ENCODE data around the gene ANTXRL. TPM values are rescaled to one million over a fixed set of nuclear protein-coding genes. Genes with fewer than 3 reads are reported as not detected.
"Not testable (repeated sequence)": the region's sequence is repeated elsewhere in the genome, so short reads cannot be mapped to it uniquely, and the experiment has no call there.

ANTXRL gene
- total RNA-seq, 4 donors from 2014 or later = not detected

GRCh38 chr10:46254007-46254383, 32.8 kb upstream of the ANTXRL start:
- no peaks in the 10 kb centered on the region for H3K27me3 ChIP-seq
- intact Hi-C loops (cut with DNase I; ENCODE audit: low total_unique reads) (no loop called here), in situ Hi-C loops (cut with MboI; ENCODE audit: low pct_ligation_motif_present in 1 of 4, low pct_unique_long_range_greater_than_20kb in 1 of 4, low sequenced_read_pairs in 3 of 4) (no loop called here)
- no peak overlapping the region for H3K27ac ChIP-seq
- DNase-seq = no peak
- H3K4me1 ChIP-seq = no peaks in the 10 kb centered on the region
- no peak for TF ChIP-seq POLR2AphosphoS5 (IDR thresholded peaks at IDR 0.05)
- TF ChIP-seq POLR2A (IDR thresholded peaks at IDR 0.05) = no peak
- TF ChIP-seq CTCF (IDR thresholded peaks at IDR 0.05) = no peak
- TF ChIP-seq EP300 (IDR thresholded peaks at IDR 0.05; ENCODE audit: low read depth) = no peak
- H3K36me3 ChIP-seq = no peaks in the 10 kb centered on the region
- H3K4me3 ChIP-seq = no peak overlapping the region
- 80% methylated on average over 6 of the region's 6 CpGs; no CpG with 5 or more reads in 1 of the 2 donors for WGBS, 2 donors (ENCODE audit: low coverage in 1 of 2)
- no peaks in the 10 kb centered on the region for H3K9me3 ChIP-seq

- intact Hi-C loops (cut with DNase I; ENCODE audit: low total_unique reads) = no loop called here
- Histone ChIP-seq H3K36me3 (no peaks in the 10 kb centered on the region), H3K27ac (no peak overlapping the region), H3K4me3 (no peak overlapping the region), H3K4me1 (no peaks in the 10 kb centered on the region), H3K9me3 (no peaks in the 10 kb centered on the region), H3K27me3 (no peaks in the 10 kb centered on the region)
- in situ Hi-C loops (cut with MboI; ENCODE audit: low pct_ligation_motif_present in 1 of 4, low pct_unique_long_range_greater_than_20kb in 1 of 4, low sequenced_read_pairs in 3 of 4) = no loop called here
- 60 to 89% methylated on average over 1 to 4 of the region's 4 CpGs for WGBS, 2 donors (ENCODE audit: low coverage in 1 of 2)
- no peak for TF ChIP-seq POLR2A (IDR thresholded peaks at IDR 0.05)
- TF ChIP-seq EP300 (IDR thresholded peaks at IDR 0.05; ENCODE audit: low read depth) = no peak
- TF ChIP-seq POLR2AphosphoS5 (IDR thresholded peaks at IDR 0.05) = no peak
- no peak for TF ChIP-seq CTCF (IDR thresholded peaks at IDR 0.05)
- no peak for DNase-seq
Measured at GRCh38 chr10:46254467-46254866, 32.3 kb upstream of the ANTXRL start.

GRCh38 chr10:46255210-46255609, 31.6 kb upstream of the ANTXRL start:
- H3K4me3 ChIP-seq; H3K9me3 ChIP-seq; H3K27me3 ChIP-seq; DNase-seq; in situ Hi-C loops (cut with MboI; ENCODE audit: low pct_ligation_motif_present in 1 of 4, low pct_unique_long_range_greater_than_20kb in 1 of 4, low sequenced_read_pairs in 3 of 4); H3K36me3 ChIP-seq; H3K27ac ChIP-seq; H3K4me1 ChIP-seq; intact Hi-C loops (cut with DNase I; ENCODE audit: low total_unique reads): not testable (repeated sequence)
- 75 to 80% methylated on average over 3 of the region's 3 CpGs for WGBS, 2 donors (ENCODE audit: low coverage in 1 of 2)

DNA sequence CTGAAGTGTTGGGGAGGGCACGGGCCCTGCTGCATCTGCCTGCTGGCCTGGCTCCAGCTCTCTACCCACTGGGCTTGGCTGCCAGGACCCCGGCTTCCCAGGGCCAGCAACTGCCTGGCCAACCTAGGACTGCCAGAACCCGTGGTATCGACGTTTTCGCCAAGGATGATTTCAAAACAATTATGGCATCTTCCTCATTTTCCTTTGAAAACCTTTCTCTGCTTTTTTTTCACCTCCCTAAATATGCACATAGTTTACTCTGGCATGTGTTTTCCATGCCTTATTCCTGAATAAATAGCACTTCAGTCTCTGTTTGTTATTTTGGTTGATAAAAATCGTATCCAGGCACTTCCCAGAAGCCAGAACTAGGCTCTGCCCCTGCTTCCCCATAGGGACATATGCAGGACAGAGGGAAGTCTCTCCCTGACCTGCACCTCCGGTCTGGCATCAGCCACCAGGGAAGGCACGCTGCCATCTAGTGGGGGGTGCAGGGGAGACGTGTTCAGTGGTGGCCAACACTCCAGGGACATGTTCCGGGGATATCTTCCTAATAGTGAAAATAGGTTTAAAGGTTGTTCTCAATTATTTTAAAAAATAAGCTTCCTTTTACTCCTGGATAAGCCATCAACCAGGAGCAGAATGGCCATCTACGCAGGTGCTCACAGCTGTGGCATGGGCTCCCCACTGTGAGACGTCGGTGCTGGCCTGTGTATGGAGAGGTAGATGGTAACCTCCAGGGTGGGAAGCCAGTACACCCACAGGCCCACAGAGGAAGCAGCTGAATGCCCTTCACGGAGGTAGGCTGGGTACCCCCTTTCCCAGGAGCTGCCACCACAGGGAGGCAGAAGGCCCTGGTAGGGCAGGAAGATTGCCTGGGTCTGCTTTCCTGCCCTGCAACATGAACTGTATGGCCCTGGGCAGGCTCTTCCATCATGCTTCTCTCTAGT, 30.7 kb upstream of the ANTXRL start:
- DNase-seq = peak; percentile 71
- 33 to 57% methylated on average over 11 to 15 of the region's 15 CpGs for WGBS, 2 donors (ENCODE audit: low coverage in 1 of 2)
- in situ Hi-C loops (cut with MboI; ENCODE audit: low pct_ligation_motif_present in 1 of 4, low pct_unique_long_range_greater_than_20kb in 1 of 4, low sequenced_read_pairs in 3 of 4) = no loop called here

More for the DNA sequence above, 30.7 kb upstream of the ANTXRL start:
- intact Hi-C loops (cut with DNase I; ENCODE audit: low total_unique reads) = no loop called here
- H3K4me3 ChIP-seq = no peak overlapping the region
- H3K36me3 ChIP-seq = no peaks in the 10 kb centered on the region
- H3K9me3 ChIP-seq = no peaks in the 10 kb centered on the region
- no peak for TF ChIP-seq EP300 (IDR thresholded peaks at IDR 0.05; ENCODE audit: low read depth)
- no peak for TF ChIP-seq POLR2A (IDR thresholded peaks at IDR 0.05)
- no peak for TF ChIP-seq POLR2AphosphoS5 (IDR thresholded peaks at IDR 0.05)
- TF ChIP-seq CTCF (IDR thresholded peaks at IDR 0.05) = peak in 4 of 5 experiments; percentile 33 to 47 (median 39)
- H3K27ac ChIP-seq = no peak overlapping the region
- H3K4me1 ChIP-seq = no peaks in the 10 kb centered on the region
- H3K27me3 ChIP-seq = no peaks in the 10 kb centered on the region

All from transverse colon (tissue), 4 donors.